HG02571 (cell line): ENCODE data around the gene AHI1.

Source experiments
- ATAC-seq: cut with Tn5 transposase; IDR thresholded peaks from one replicate; pipeline ENCODE4 v1.9.1; 2021; ENCODE audit warnings: mild to moderate bottlenecking, moderate library complexity; ENCODE audit not compliant: unreplicated experiment

Gene AHI1

GRCh38 chr6:135236319-135236718 is 261.2 kb downstream of the AHI1 start:
- ATAC-seq = no peak

- no peak for ATAC-seq
Observed at GRCh38 chr6:135235716-135236115, 261.8 kb downstream of the AHI1 start.

- ATAC-seq = no peak
Observed at GRCh38 chr6:135234492-135234780, 263.1 kb downstream of the AHI1 start.

GRCh38 chr6:135233686-135234491 is 263.7 kb downstream of the AHI1 start:
- ATAC-seq = peak; percentile 64
